ENCODE data around the gene HSPB1.
"Not testable (repeated sequence)": the region's sequence is repeated elsewhere in the genome, so short reads cannot be mapped to it uniquely, and the experiment has no call there.

The HSPB1 gene

GRCh38 chr7:76302347-76303201 is at the start of gene HSPB1:
TSS of gene HSPB1 (plus strand) at chr7:76302673. CDS start at chr7:76302713, 40 bp downstream.
- peak; percentile 82 for DNase-seq

- DNase-seq, result no peak
These were observed 47.7 kb upstream of the HSPB1 start for GRCh38 chr7:76254781-76255180.

GRCh38 chr7:76257973-76258372 is 44.5 kb upstream of the HSPB1 start:
- DNase-seq, result no peak

DNA sequence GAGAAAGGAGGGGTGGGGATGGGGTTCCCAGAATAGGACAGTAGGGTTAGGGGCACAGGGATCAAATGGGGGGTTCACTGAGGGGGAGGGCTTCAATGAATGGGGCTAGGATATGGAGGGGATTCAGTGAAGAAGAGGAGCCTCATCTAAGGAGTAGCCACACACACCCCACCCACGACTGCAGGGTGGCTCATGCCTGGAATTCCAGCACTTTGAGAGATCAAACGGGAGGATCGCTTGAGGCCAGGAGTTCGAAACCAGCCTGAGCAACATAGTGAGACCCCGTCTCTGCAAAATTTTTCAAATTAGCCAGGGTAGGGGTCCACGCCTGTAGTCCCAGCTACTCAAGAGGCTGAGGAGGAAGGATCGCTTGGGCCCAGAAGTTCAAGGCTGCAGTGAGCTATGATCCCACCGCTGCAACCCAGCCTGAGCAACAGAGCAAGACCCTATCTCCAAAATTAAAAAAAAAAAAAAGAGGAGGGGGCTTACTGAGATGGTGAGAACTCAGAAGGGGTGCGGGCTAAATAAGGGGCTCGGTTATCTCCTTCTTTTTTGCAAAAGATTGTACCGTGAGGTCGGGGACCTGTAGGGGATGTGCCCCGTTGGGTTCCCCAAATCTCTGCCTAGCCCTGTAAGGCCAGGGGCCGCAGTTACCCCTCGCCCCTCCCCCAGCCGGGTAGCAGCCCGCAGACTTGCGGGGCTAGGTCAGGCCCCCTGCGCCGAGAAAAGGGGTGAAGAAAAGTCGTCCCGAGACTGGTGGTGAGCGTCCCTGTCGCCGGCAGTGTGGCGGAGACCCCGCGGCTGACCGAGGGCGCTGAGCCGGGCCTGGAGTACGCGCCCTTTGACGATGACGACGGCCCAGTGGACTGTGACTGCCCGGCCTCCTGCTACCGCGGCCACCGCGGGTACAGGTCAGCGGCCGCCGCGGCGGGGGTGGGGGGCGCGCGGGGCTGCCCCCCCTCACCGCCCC is 43.1 kb upstream of the HSPB1 start:
- no peak for DNase-seq

GRCh38 chr7:76260171-76260703 is 42.2 kb upstream of the HSPB1 start:
- DNase-seq, result peak; percentile 53

DNA sequence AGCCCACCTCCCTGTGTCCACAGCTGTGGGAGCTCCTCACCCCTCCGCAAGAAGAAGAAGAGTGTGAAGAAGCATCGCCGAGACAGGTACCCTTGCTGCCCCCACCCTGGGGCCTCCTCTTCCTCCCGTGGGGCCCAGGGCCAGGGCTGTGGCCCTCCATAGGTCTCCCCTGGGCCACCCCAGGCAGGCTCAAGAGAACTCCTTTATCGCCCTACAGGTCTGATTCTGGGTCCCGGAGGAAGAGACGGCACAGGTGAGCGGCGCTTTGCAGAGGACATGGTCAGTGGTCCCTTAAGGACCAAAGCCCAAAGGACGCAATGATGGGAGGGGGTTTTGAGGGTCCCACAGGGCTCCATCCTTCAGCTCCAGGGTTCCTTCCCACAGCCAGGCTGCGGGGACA is 41.1 kb upstream of the HSPB1 start:
- DNase-seq, result no peak

DNA sequence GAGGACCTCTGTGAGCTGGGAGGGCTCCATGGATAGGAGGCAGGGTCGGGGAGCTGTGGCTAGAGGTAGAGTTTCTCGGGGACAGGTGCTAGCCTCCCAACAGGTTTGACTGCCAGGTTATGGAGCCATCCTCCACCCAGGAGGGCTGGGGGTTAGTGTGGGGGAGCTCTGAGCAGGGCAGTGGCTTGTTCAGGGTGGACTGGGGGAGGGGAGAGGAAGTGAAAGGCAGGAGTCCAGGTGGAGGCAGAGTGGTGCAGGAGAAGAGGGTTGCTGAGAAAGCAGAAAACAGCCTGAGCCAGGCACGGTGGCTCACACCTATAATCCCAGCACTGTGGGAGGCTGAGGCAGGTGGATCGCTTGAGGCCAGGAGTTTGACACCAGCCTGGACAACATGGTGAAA is 40.5 kb upstream of the HSPB1 start:
- DNase-seq, result no peak

DNA sequence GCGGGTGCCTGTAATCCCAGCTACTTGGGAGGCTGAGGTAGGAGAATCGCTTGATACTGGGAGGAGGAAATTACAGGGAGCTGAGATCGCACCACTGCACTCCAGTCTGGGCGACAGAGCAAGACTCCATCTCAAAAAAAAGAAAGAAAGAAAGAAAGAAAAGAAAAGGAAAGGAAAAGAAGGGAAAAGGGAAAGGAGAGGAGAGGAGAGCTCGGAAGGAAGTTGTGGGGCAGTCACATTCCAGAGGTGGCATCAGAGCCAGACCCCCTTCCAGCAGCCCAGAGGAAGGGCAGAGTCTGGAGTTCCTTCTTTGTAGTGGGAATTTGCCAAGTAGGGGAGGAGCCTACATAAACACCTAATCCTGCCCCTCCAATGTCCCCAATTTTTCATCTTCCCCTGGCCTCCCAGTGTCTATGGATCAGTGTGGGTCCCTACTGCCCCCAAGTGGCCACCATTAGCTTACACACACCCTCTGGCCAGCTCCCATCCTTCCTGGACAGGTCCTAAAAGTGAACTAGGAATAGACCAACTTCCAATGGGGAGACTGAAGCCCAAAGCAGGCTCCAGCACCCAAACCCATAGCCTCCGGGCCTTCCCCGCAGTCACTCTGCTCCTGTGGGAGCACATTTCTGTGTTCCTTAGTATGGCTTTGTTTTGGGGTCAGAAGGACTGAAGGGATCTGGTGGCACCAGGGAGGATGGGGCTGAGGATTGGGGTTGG is 39.6 kb upstream of the HSPB1 start:
- DNase-seq, result no peak

DNA sequence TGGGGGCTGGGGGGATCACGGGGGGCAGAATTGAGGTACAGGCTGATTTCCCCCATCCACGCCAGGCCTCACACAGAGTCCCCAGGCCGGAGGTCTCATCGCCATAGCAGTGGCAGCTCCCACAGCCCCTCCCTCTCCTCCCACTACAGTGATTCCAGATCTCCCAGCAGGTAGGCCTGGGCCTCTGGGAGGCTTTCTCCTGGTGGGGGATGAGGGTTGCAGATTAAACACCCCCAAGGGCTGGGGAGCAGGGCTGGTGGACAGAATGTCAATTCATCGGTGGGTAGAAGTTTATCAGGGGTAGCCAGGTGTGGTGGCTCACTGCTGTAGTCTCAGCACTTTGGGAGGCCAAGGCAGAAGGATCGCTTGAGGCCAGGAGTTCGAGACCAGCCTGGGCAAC is 37.2 kb upstream of the HSPB1 start:
- DNase-seq, result no peak

- no peak for DNase-seq
These were observed 35.2 kb upstream of the HSPB1 start for GRCh38 chr7:76267107-76267893.

GRCh38 chr7:76267894-76268183 is 34.6 kb upstream of the HSPB1 start:
- no peak for DNase-seq

- DNase-seq, result no peak
These were observed 34.1 kb upstream of the HSPB1 start for GRCh38 chr7:76268376-76268775.

- DNase-seq, result no peak
These were observed 32.6 kb upstream of the HSPB1 start for GRCh38 chr7:76269895-76270294.

GRCh38 chr7:76271384-76271783 is 31.1 kb upstream of the HSPB1 start:
- not testable (repeated sequence) for DNase-seq

- no peak for DNase-seq
These were observed 30.3 kb upstream of the HSPB1 start for GRCh38 chr7:76272142-76272541.

DNA sequence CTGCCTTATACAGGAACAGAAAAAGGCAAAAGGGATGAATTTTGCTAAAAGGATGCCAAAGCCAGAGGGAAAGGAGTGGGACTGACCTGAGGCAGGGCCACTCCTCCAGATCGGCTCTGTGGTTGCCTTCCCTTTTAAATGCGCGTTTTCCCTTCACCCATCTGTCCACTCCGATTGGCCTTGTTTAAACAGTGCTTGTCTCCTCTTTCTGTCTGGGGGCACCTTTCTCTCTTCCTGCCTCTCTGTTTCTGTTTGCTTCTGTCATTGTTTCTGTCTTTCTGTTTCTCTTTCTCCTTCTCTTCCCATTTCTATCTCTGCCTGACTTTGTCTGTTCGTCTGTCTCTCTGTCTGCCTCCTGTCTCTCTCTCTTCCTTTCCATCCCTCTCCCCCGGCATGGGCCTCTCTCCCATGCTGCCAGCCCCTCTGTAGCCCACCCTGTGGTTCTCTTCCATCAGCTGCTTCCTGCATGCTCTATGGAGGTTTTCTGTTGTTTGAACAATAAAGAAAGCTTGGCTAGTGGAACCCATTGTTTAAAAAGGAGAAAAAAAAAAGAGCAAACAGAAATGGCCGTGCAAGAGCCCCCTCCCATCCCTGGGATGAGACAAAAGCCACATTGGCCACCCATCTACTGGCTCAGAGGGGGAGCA is 29.5 kb upstream of the HSPB1 start:
- no peak for DNase-seq

DNA sequence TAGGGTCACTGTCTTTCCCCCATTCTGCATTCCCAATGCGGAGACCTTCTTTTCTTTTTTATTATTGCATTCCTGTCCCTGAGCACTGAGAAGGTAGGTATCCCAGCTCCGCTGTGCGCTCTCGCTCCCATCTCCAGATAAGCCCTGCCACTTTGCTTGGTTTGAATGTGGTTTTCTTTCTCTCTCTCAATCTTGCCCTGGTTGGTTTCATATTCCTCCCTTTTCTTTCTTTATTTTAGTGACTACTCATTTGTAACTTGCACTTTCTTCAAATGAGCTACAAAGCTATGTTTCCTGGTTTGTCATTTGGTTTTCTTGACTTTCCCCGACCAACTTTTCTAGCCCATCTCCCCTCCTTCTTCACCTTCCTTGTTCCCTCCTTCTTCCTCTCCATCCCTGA is 29.0 kb upstream of the HSPB1 start:
- no peak for DNase-seq

DNA sequence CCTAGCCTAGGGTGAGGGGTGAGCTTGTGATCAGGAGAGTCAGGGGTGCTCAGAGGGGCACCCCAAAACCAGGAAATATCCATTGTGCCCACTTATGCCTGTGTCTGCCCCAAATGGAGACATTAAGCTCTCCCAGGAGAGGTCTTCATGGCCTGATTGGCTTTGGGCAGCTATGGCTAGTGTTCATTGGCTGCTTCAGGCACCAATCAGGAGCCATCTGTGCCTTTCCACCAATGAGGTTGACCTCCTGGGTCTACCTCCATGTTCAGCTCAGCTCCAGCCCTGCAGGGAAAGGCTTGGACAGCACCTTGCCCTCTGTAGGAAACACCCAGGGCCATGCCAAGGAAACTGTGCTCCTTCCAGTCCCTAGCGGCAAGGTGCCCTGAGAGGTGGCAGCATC is 23.9 kb upstream of the HSPB1 start:
- no peak for DNase-seq

DNA sequence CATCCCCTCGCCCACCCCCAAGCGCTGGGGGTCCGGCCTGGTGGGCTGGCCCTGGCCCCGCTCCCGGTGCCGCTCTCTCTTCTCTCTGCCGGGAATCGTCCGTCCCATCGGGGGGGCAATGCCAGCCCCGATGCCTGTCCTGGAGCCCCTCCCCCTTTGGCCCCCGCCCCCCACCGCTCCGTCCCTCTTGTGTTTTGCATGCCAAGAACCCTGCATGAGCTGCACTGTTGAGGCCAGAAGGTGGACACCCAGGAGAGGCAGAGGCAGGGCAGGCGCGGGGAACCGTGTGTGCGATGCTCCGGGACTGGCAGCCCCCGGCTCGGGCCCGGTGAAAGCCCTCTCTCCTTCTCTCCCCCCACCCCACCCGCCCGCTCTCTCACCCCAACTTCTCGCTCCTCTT is 22.1 kb upstream of the HSPB1 start:
- DNase-seq, result no peak

DNA sequence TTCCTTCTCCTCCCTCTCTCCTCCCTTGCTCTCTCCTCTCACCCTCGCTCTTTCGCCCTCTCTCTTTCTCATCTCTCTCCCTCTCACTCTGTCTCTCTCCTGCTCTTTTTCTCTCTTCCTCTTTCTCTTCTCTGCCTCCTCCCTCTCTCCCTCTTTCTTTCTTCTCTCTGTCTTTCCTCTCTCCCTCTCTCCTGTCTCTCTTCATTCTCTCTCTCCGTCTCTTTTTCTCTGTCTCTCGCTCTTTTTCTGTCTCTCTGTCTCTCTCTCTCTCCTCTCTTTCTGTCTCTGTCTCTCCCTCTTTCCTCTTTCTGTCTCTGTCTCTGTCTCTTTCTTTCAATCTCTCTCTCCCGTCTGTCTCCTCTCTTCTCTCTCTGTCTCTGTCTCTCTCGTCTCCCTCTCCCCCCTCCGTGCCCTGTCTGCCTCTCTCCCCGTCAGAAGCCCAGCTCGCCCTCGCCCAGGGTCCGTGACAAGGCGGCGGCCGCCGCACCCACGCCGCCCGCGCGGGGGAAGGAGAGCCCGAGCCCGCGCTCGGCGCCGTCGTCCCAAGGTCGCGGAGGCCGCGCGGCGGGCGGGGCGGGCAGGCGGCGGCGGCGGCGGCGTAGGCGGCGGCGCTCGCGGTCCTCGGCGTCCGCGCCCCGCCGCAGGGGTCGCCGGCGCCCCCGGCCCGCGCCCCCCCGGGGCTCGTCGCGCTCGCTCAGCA is 21.3 kb upstream of the HSPB1 start:
- DNase-seq, result no peak

GRCh38 chr7:76281706-76282343 is 20.6 kb upstream of the HSPB1 start:
- no peak for DNase-seq

Data from NCI-H1436 treated with DMSO at 0.1 percent for 48 hours (cell line).